ENCODE results near the gene HNRNPA3. TPM values are rescaled to one million over a fixed set of nuclear protein-coding genes. Genes with fewer than 3 reads are reported as not detected.

The HNRNPA3 gene
- total and polyA plus RNA-seq, 2 of the 13 experiments (the other 11 are each of a cell fraction or from before 2014, with no cell fraction given) = 73.3 to 97.7 TPM

GRCh38 chr2:177264693-177265587, 52.3 kb downstream of the HNRNPA3 start, which contains the start of gene NFE2L2 (continued):
- no peak for TF ChIP-seq USF2 (IDR thresholded peaks at IDR 0.05; ENCODE audit: low read depth, low read length)
- no peak; the same call in 1 of the 2 replicates for TF ChIP-seq USF2 (CRISPR knock-in tag; IDR thresholded peaks at IDR 0.05; ENCODE audit: borderline replicate concordance)
- peak; percentile 65 for TF ChIP-seq AKAP8 (CRISPR knock-in tag; IDR thresholded peaks at IDR 0.05)
- peak; percentile 89 for TF ChIP-seq MLLT10 (CRISPR knock-in tag; IDR thresholded peaks at IDR 0.05)
- TF ChIP-seq ZNF572 (CRISPR knock-in tag; IDR thresholded peaks at IDR 0.05) = 0 out of 2 replicates have a peak, but pooled peaks have one; percentile 55
- TF ChIP-seq ETV5 (CRISPR knock-in tag; IDR thresholded peaks at IDR 0.05; ENCODE audit: borderline replicate concordance) = peak; percentile 88
- 0 out of 2 replicates have a peak, but pooled peaks have one; percentile 14 for TF ChIP-seq ZHX2 (IDR thresholded peaks at IDR 0.05; ENCODE audit: low read depth)
- TF ChIP-seq ZHX2 (CRISPR knock-in tag; IDR thresholded peaks at IDR 0.05; ENCODE audit: borderline replicate concordance) = peak; percentile 68; the same call in 1 of the 2 replicates
- TF ChIP-seq GTF2F1 (IDR thresholded peaks at IDR 0.05; ENCODE audit: low read length) = 0 out of 2 replicates have a peak, but pooled peaks have one; percentile 56
- TF ChIP-seq TCF7L2 (IDR thresholded peaks at IDR 0.05; ENCODE audit: low read depth, low read length) = peak; percentile 91
- peak; percentile 97 for TF ChIP-seq TCF7 (IDR thresholded peaks at IDR 0.05; ENCODE audit: low read depth)
- TF ChIP-seq ZNF605 (CRISPR knock-in tag; IDR thresholded peaks at IDR 0.05) = peak; percentile 95; the same call in 1 of the 2 replicates
- TF ChIP-seq ZUFSP (CRISPR knock-in tag; IDR thresholded peaks at IDR 0.05; ENCODE audit: borderline replicate concordance) = no peak
- no peak for TF ChIP-seq STAT5B (CRISPR knock-in tag; IDR thresholded peaks at IDR 0.05)
- TF ChIP-seq CSRNP1 (CRISPR knock-in tag; IDR thresholded peaks at IDR 0.05) = peak; percentile 90; the same call in 1 of the 2 replicates

Data from HepG2 (cell line).